SU-DHL-6 (cell line): ENCODE data around the gene LONRF2.

ENCODE experiments used
- H2AFZ ChIP-seq: fragments of 200-600 bp; sonication (generic); 2 replicates; pipeline ENCODE4 v1.6.1; 2014; ENCODE audit warnings: low read depth, mild to moderate bottlenecking, moderate library complexity, mixed read lengths, antibody characterized with exemption, low read length; ENCODE audit not compliant: severe bottlenecking
- H3F3A ChIP-seq: fragments of 200-600 bp; shearing (Covaris generic); 2 replicates; pipeline ENCODE4 v1.6.0; 2016; ENCODE audit warnings: antibody characterized with exemption, mild to moderate bottlenecking; ENCODE audit not compliant: insufficient read depth
- H3K27ac ChIP-seq: fragments of 200-600 bp; sonication (generic); 2 replicates; pipeline ENCODE4 v1.5.1; 2016; ENCODE audit warnings: low read depth, mild to moderate bottlenecking, low read length, moderate library complexity, mixed read lengths
- H3K27me3 ChIP-seq: fragments of 200-600 bp; sonication (generic), shearing (Covaris generic); 2 replicates; pipeline ENCODE4 v1.6.0; 2014; ENCODE audit warnings: mild to moderate bottlenecking, low read length
- H3K36me3 ChIP-seq: fragments of 200-600 bp; sonication (generic); 2 replicates; pipeline ENCODE4 v1.6.1; 2014; ENCODE audit warnings: mild to moderate bottlenecking, low read length, mixed read lengths
- H3K4me2 ChIP-seq: fragments of 300-600, 200-600 bp; shearing (Covaris generic), sonication (generic); 2 replicates; pipeline ENCODE4 v1.6.0; 2014; ENCODE audit warnings: low read length, low read depth, mild to moderate bottlenecking; ENCODE audit not compliant: poor library complexity, severe bottlenecking
- H3K4me3 ChIP-seq: fragments of 200-600 bp; sonication (generic); 2 replicates; pipeline ENCODE4 v1.5.1; 2014; ENCODE audit warnings: antibody characterized with exemption, low read length, mild to moderate bottlenecking, mixed read lengths; ENCODE audit not compliant: insufficient read depth, poor library complexity, severe bottlenecking
- H3K79me2 ChIP-seq: fragments of 200-600 bp; sonication (generic); 2 replicates; pipeline ENCODE4 v1.6.1; 2014; ENCODE audit warnings: mild to moderate bottlenecking, low read length, moderate library complexity; ENCODE audit not compliant: insufficient read depth
- H3K9ac ChIP-seq: fragments of 200-600 bp; sonication (generic); 2 replicates; pipeline ENCODE4 v1.7.0; 2014; ENCODE audit warnings: mild to moderate bottlenecking, low read length
- H3K9me2 ChIP-seq: fragments of 200-600 bp; sonication (generic); replicated peaks from 2 replicates; pipeline ENCODE4 v1.6.1; 2014; ENCODE audit warnings: low read length; ENCODE audit not compliant: insufficient read depth
- H3K9me3 ChIP-seq: fragments of 200-600 bp; sonication (generic); 2 replicates; pipeline ENCODE4 v1.6.1; 2014; ENCODE audit warnings: low read length, mixed read lengths; ENCODE audit not compliant: insufficient read depth
- H4K20me1 ChIP-seq: fragments of 200-600 bp; sonication (generic); 2 replicates; pipeline ENCODE4 v1.6.1; 2014; ENCODE audit warnings: low read depth, mild to moderate bottlenecking, antibody characterized with exemption, low read length, moderate library complexity, mixed read lengths
- EZH2phosphoT487 ChIP-seq: fragments of 200-600 bp; sonication (generic), shearing (Covaris generic); conservative IDR thresholded peaks from 2 replicates; pipeline ENCODE4 v1.6.1; 2018; ENCODE audit warnings: mild to moderate bottlenecking, antibody characterized with exemption, low read length, moderate library complexity, mixed read lengths
- TF ChIP-seq, protein P1 (sequence below): fragments of 200-600 bp; sonication (generic); IDR thresholded peaks from one replicate; pipeline ENCODE4 v1.5.1; 2017; ENCODE audit warnings: antibody characterized with exemption, mild to moderate bottlenecking, low read length, moderate library complexity; ENCODE audit not compliant: insufficient read depth, poor library complexity, severe bottlenecking

LONRF2 gene

DNA sequence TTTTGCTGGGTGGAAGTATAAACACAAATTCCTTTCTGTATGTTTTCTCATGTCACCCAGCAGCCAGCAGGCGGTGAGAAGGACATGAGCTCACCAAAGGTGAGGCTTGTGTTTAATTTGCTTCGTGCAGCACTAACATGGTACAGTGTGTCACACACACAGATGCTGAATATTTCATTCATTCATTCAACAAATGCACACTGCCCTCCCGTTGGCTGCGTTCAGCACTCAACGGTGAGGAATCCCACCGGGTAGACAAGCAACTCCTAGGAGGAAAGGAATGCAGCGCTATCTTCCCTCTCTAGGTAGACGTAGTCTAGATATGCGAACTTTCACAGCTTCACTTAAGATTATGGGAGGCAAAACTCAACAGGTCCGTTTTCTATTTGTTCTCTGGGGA, 85.1 kb downstream of the LONRF2 start:
- H3K9ac ChIP-seq, result no peak overlapping the region
- H2AFZ ChIP-seq, result no peak overlapping the region
- H3K27ac ChIP-seq, result no peak overlapping the region
- no peaks in the 10 kb centered on the region for H4K20me1 ChIP-seq
- H3K4me2 ChIP-seq, result no peak overlapping the region
- TF ChIP-seq EZH2phosphoT487, result no peak
- TF ChIP-seq, protein P1, sequence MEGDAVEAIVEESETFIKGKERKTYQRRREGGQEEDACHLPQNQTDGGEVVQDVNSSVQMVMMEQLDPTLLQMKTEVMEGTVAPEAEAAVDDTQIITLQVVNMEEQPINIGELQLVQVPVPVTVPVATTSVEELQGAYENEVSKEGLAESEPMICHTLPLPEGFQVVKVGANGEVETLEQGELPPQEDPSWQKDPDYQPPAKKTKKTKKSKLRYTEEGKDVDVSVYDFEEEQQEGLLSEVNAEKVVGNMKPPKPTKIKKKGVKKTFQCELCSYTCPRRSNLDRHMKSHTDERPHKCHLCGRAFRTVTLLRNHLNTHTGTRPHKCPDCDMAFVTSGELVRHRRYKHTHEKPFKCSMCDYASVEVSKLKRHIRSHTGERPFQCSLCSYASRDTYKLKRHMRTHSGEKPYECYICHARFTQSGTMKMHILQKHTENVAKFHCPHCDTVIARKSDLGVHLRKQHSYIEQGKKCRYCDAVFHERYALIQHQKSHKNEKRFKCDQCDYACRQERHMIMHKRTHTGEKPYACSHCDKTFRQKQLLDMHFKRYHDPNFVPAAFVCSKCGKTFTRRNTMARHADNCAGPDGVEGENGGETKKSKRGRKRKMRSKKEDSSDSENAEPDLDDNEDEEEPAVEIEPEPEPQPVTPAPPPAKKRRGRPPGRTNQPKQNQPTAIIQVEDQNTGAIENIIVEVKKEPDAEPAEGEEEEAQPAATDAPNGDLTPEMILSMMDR, result no peak
- no peaks in the 10 kb centered on the region for H3K9me3 ChIP-seq
- H3K4me3 ChIP-seq, result no peak overlapping the region
- no peaks in the 10 kb centered on the region for H3K9me2 ChIP-seq
- H3K79me2 ChIP-seq, result no peaks in the 10 kb centered on the region
- H3K27me3 ChIP-seq, result no peaks in the 10 kb centered on the region
- H3F3A ChIP-seq, result no peaks in the 10 kb centered on the region
- H3K36me3 ChIP-seq, result no peaks in the 10 kb centered on the region

DNA sequence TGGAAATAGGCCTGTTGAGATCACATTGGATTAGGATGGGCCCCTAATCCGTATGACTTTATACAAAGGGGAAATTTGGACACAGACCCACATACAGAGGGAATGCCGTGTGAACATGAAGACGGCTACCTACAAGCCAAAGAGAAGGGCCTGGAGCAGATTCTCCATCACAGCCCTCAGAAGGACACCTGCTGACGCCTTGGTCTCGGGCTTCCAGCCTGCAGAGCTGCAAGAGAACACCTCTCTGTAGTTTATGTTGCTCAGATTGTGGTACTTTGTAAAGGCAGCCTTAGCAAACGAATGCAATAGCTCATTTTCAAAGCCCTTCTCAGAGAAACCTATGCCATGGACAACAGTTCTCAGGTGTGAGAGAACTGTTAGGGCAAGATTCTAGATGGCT, 86.1 kb downstream of the LONRF2 start:
- H4K20me1 ChIP-seq, result no peaks in the 10 kb centered on the region
- H3K4me2 ChIP-seq, result no peak overlapping the region

DNA sequence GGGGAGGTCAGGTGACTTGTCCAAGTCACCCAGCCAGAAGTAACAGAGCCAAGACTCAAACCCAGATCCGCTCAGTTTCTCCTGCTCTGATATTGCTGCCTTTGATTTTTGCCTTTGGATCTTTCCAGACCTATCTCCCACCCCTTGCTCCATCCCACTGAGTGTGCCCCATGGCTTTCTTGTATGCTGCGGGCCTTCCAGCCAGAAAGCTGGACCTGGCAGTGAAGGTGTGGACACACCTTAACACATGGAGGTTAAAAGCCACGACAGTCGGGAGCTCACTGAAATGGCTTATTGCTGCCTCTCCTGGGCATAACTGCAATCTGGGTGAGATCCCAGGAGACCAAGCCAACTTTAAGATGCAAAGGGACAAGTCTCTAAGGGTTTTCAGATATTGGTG, 86.7 kb downstream of the LONRF2 start:
- TF ChIP-seq, protein P1, result no peak
- no peak for TF ChIP-seq EZH2phosphoT487
- Histone ChIP-seq H3K36me3 (no peaks in the 10 kb centered on the region), H3K4me2 (peak overlapping the region; percentile 7), H2AFZ (no peak overlapping the region), H3K79me2 (no peaks in the 10 kb centered on the region), H3K9ac (no peak overlapping the region), H3K4me3 (no peak overlapping the region), H3F3A (no peaks in the 10 kb centered on the region), H3K9me2 (no peaks in the 10 kb centered on the region), H3K27me3 (no peaks in the 10 kb centered on the region), H3K9me3 (no peaks in the 10 kb centered on the region), H3K27ac (no peak overlapping the region), H4K20me1 (no peaks in the 10 kb centered on the region)

More for the DNA sequence above, 86.1 kb downstream of the LONRF2 start:
- no peak for TF ChIP-seq EZH2phosphoT487
- TF ChIP-seq, protein P1, result no peak
- Histone ChIP-seq H3F3A (no peaks in the 10 kb centered on the region), H3K4me3 (no peak overlapping the region), H3K27ac (no peak overlapping the region), H3K79me2 (no peaks in the 10 kb centered on the region), H3K36me3 (no peaks in the 10 kb centered on the region), H3K9me3 (no peaks in the 10 kb centered on the region), H3K9me2 (no peaks in the 10 kb centered on the region), H3K27me3 (no peaks in the 10 kb centered on the region), H2AFZ (no peak overlapping the region), H3K9ac (no peak overlapping the region)

DNA sequence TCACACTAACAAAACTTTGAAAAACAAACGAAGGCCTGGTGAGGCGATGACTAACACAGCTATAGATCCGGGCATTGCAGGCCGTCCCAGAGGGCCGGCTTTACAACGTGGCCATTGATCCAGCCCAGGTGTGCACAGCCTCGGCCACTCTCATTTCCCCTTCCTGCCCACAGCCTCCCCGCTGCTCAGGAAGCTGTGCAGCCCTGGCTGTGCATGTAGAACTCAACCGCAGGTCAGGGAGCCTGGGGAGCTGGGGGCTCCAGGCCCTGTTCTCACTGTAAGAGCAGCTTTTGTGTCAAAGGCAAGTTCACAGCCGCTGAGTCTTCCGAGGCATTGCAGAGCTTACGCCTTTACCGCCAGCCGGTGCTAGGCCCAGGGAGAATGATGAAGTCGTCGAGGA, 87.2 kb downstream of the LONRF2 start:
- TF ChIP-seq EZH2phosphoT487, result no peak
- TF ChIP-seq, protein P1, result no peak
- Histone ChIP-seq H3K27ac (no peak overlapping the region), H3K9me2 (no peaks in the 10 kb centered on the region), H3F3A (no peaks in the 10 kb centered on the region), H2AFZ (no peak overlapping the region), H3K27me3 (no peaks in the 10 kb centered on the region), H3K4me3 (no peak overlapping the region), H3K36me3 (no peaks in the 10 kb centered on the region), H3K9me3 (no peaks in the 10 kb centered on the region), H4K20me1 (no peaks in the 10 kb centered on the region), H3K4me2 (peak overlapping the region; percentile 7), H3K79me2 (no peaks in the 10 kb centered on the region), H3K9ac (no peak overlapping the region)
